Mucosa of descending colon (tissue), 3 donors: Measurements from ENCODE around the gene DAD1. TPM values are rescaled to one million over a fixed set of nuclear protein-coding genes. Genes with fewer than 3 reads are reported as not detected.
"Not testable (repeated sequence)": the region's sequence is repeated elsewhere in the genome, so short reads cannot be mapped to it uniquely, and the experiment has no call there.

Source experiments
- ATAC-seq: fragments of 200-7000 bp; cut with Tn5 transposase; one replicate; pipeline ENCODE4 v1.9.1; 2020; ENCODE audit warnings: mild to moderate bottlenecking, moderate library complexity
- DNase-seq, 3 donors: peaks; one replicate each; pipeline ENCODE4 v3.0.0-alpha.2; 2020
- H3K36me3 ChIP-seq: fragments of 200-600 bp; one replicate; pipeline ENCODE4 v1.8.0; 2021; ENCODE audit warnings: low read depth, mild to moderate bottlenecking
- H3K4me1 ChIP-seq: fragments of 200-600 bp; one replicate; pipeline ENCODE4 v1.8.0; 2021; ENCODE audit warnings: low read depth, mild to moderate bottlenecking
- H3K4me3 ChIP-seq: fragments of 200-600 bp; one replicate; pipeline ENCODE4 v1.8.0; 2021; ENCODE audit warnings: mild to moderate bottlenecking
- H3K9me3 ChIP-seq: fragments of 200-600 bp; one replicate; pipeline ENCODE4 v1.8.0; 2021; ENCODE audit warnings: mild to moderate bottlenecking
- intact Hi-C, 2 donors: fragments of 100-400 bp; cut with DNase I in 1 of 2; cut with micrococcal nuclease in 1 of 2; formaldehyde crosslinking; loops; one replicate each; pipeline versions ENCODE4 v1.11.0 to v1.11.1; 2022; cut with DNase I, micrococcal nuclease
- total RNA-seq, 3 donors: library from RNA; stranded (reverse); fragmentation: NEBNext Ultra II Directional in 2 of 3; extraction: Animal tissue kit (Norgen Biotek cat#: 25700) in 2 of 3; gene quantifications; one replicate each; pipeline versions ENCODE4 v1.2.1 to v1.2.4, GENCODE V29; 2021 to 2023
- TF ChIP-seq, protein P1 (sequence below): fragments of 200-600 bp; IDR thresholded peaks from one replicate; pipeline ENCODE4 v1.8.0; 2022; ENCODE audit warnings: antibody characterized with exemption, mild to moderate bottlenecking
- donor health status: DM: no; HTN: no; CAD: no; lungs with moderate emphysema.
- donor health status: DM: no; HTN: no; CAD: no.
- donor health status: DM: no; HTN: yes; CAD: no.

DAD1 gene
- total RNA-seq, 3 donors from 2014 or later: 124 to 148 (median 140) TPM

DNA sequence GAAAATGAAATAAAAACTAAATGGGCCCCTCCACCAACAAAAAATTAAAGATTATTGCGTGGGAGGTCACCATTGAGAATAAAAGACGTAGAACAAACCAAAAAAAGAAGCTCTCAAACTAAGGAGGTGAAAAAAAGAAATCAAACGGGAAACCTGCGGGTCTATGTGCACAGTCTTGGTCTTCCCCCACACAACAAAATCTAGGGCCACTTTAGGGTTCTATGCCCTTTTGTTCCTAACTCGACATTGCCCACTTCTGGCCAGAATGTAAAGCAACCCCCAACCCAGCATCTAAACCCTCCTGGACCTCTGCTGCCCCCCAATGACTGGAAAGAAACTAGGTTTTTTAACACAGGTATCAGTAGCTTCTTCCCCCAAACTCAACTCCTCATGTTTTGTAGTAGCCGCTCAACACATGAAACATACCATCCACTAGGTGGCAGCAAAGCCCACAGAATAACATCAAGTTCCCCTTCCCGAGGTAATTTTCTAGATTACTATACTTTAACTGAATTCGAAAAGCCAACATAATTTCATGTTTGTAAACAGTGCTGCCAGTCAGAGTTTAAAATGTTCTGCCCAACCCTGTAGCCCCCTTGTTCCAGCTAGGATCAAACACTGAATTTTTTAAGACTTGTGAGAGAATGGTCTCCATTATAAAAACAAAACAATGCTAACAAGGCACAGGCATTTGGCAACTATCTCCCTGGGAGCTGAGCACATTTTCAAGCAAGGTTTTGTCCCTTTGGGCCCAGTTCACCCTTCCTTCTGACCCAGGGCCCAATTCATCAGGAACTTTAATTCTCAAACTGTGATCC lies 18.7 kb downstream of the DAD1 start:
- TF ChIP-seq, protein P1, sequence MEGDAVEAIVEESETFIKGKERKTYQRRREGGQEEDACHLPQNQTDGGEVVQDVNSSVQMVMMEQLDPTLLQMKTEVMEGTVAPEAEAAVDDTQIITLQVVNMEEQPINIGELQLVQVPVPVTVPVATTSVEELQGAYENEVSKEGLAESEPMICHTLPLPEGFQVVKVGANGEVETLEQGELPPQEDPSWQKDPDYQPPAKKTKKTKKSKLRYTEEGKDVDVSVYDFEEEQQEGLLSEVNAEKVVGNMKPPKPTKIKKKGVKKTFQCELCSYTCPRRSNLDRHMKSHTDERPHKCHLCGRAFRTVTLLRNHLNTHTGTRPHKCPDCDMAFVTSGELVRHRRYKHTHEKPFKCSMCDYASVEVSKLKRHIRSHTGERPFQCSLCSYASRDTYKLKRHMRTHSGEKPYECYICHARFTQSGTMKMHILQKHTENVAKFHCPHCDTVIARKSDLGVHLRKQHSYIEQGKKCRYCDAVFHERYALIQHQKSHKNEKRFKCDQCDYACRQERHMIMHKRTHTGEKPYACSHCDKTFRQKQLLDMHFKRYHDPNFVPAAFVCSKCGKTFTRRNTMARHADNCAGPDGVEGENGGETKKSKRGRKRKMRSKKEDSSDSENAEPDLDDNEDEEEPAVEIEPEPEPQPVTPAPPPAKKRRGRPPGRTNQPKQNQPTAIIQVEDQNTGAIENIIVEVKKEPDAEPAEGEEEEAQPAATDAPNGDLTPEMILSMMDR: peak; percentile 34
- ATAC-seq (peak; percentile 93), DNase-seq (peak in 1 of 3 donors; percentile 92)
- Histone ChIP-seq H3K9me3 (no peaks in the 10 kb centered on the region), H3K36me3 (peaks cover 9% of the 10 kb centered on the region), H3K4me3 (no peak overlapping the region), H3K4me1 (peaks cover 3% of the 10 kb centered on the region)
- intact Hi-C loops: no loop called here

DNA sequence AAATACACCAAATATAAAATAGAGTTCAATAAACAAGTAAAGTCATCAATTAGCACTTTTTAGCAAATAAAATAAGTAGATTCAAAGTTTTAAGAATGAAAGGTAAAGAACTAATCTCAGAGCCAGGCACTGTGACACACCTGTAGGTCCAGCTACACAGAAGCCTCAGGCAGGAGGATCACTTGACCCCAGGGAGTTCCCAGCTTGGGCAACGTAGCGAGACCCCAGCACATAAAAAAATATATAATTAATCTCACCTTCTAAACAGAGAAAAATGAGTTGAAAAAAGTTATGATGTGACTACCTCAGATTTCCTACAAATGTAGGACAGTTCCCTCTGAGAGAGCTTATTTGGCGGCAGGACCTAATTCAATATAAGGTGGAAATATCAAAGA lies 19.3 kb downstream of the DAD1 start:
- peaks cover 3% of the 10 kb centered on the region for H3K4me1 ChIP-seq
- H3K4me3 ChIP-seq: no peak overlapping the region
- no peaks in the 10 kb centered on the region for H3K9me3 ChIP-seq
- DNase-seq (no peak), ATAC-seq (no peak)
- TF ChIP-seq, protein P1: no peak
- peaks cover 9% of the 10 kb centered on the region for H3K36me3 ChIP-seq
- intact Hi-C loops: loop anchor here in 1 of 2 donors (10.0 kb wide), 1 partner anchor 75 kb away; the partner anchor contains the start of gene OR6J1

DNA sequence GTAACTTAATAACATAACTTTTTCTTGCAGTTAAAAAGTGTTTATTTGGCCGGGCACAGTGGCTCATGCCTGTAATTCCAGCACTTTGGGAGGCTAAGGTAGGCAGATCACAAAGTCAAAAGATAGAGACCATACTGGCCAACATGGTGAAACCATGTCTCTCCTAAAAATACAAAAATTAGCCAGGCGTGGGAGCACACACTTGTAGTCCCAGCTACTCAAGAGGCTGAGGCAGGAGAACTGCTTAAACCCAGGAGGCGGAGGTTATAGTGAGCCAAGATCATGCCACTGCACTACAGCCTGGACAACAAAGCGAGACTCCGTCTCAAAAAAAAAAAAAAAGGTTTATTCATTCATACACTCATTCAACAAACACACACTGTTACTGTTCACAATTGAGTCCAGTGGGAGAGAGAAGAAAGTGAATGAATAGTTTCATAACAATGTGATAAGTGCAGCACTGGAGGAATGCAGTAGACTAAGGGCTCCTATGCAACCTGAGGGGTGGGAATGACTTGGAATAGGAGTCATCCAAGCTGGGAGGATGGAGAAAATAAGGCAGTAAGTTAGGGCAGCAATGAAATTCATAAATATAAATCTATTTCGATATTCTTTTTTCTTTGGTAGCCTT lies 19.8 kb downstream of the DAD1 start:
- peaks cover 5% of the 10 kb centered on the region for H3K36me3 ChIP-seq
- ATAC-seq (no peak), DNase-seq (no peak)
- no peaks in the 10 kb centered on the region for H3K9me3 ChIP-seq
- no peak overlapping the region for H3K4me3 ChIP-seq
- peaks cover 3% of the 10 kb centered on the region for H3K4me1 ChIP-seq
- intact Hi-C loops: loop anchor here in 1 of 2 donors (10.0 kb wide), 1 partner anchor 76 kb away; the partner anchor contains the start of gene OR6J1
- TF ChIP-seq, protein P1: no peak

DNA sequence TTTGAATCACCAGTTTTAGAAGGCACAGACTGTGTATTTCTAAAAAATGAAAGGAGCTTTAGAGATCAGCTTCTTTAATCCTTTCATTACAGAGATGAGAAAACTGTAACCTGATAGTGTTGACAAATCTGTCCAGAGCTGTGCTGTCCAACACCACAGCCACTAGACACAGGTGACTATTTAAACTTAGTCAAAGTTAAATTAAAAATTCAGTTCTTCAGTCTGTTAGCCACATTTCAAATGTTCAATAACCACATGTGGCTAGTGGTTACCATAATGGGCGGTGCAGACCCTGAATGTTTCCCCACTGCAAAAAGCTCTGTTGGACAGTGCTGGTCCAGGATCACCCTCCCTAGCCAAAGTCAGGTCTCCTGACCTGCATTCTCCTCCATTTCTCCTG lies 21.6 kb downstream of the DAD1 start:
- TF ChIP-seq, protein P1: no peak
- intact Hi-C loops: loop anchor here in 1 of 2 donors (10.0 kb wide), 1 partner anchor 77 kb away; the partner anchor contains the start of gene OR6J1
- ATAC-seq (no peak), DNase-seq (no peak)
- Histone ChIP-seq H3K4me1 (peaks cover 5% of the 10 kb centered on the region), H3K9me3 (no peaks in the 10 kb centered on the region), H3K4me3 (no peak overlapping the region), H3K36me3 (no peaks in the 10 kb centered on the region)

DNA sequence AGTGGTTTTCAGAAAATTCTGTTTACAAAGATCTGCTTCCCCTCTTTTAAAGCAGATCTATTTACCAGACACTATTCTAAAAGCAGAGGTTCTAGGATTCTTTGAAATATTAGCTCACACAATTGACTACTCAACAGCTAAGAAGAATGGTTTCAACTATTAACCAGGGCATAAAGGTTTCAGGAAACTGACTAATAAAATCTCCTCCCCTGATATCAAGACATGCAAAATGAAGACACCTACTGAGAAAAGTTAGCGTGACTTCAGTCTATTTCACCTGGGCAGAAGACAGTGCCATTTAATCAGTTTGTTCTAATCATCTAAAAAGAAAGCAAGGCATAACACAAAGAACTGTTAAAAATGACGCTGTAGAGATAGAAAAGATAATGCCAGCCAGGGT lies 22.2 kb downstream of the DAD1 start:
- TF ChIP-seq, protein P1: no peak
- Histone ChIP-seq H3K4me3 (no peak overlapping the region), H3K36me3 (no peaks in the 10 kb centered on the region), H3K4me1 (peaks cover 11% of the 10 kb centered on the region), H3K9me3 (no peaks in the 10 kb centered on the region)
- intact Hi-C loops: loop anchor here in 1 of 2 donors (10.0 kb wide), 1 partner anchor 78 kb away; the partner anchor contains the start of gene OR6J1
- ATAC-seq: no peak
- DNase-seq: no peak

DNA sequence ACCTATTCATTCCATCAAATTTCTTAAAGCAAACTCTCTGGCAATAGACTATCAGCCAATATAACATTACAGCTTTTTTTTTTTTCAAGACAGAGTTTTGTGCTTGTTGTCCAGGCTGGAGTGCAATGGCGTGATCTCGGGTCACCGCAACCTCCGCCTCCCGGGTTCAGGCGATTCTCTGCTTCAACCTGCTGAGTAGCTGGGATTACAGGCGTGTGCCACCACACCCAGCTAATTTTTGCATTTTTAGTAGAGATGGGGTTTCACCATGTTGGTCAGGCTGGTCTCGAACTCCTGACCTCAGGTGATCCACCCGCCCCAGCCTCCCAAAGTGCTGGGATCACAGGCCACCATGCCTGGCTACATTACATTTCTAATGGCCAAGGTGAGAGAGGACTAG lies 22.8 kb downstream of the DAD1 start:
- intact Hi-C loops: loop anchor here in 1 of 2 donors (10.0 kb wide), 1 partner anchor 79 kb away; the partner anchor contains the start of gene OR6J1
- not testable (repeated sequence) for H3K4me3 ChIP-seq, H3K9me3 ChIP-seq, ATAC-seq, H3K36me3 ChIP-seq, DNase-seq
- peaks cover 17% of the 10 kb centered on the region for H3K4me1 ChIP-seq
